ENCODE results near the gene DAB2. TPM values are rescaled to one million over a fixed set of nuclear protein-coding genes. Genes with fewer than 3 reads are reported as not detected.

DAB2 gene
- total RNA-seq, 1 experiment from 2014 or later = 2.3 TPM

DNA sequence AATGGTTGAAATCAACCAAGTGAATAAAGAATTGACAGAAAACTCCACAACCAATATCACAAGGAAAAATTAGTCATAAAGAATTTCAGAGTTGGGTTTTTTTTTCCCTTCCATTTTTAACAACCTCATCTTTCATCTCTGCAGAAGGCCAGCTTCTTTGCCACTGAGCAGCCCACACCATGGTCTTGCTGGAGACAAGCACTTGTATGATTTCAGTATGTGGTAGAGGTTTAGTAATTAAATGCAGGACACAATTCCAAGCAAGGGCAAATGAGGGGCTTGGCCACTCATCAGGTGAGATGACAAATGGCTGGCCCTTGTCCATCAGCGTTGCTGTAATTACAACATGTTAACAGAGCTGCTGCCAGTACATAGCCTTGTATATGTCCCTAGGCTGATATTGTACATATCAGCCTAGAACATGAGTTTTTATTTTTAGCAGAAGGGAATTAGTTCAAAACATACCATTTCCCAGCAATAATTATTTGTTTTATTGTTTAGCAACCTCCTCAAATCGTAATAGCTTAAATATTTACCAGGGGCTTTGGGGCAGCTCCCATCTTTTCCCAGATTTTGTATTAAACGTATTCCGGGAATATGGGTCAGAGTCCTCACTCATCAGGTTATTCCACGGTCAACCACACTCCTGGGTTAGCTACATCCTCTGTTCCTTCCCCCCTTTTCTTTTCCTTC is 55.5 kb downstream of the DAB2 start:
- no peak overlapping the region for H2AK5ac ChIP-seq (ENCODE audit: insufficient read length, low read length)
- no peaks in the 10 kb centered on the region for H4K20me1 ChIP-seq (ENCODE audit: control insufficient read depth, insufficient read depth, insufficient read length)
- no peak overlapping the region for H3K4ac ChIP-seq (ENCODE audit: low read depth, low read length)
- no peak overlapping the region for H3K27ac Mint-ChIP-seq
- H3K27me3 Mint-ChIP-seq (ENCODE audit: low read depth) = no peaks in the 10 kb centered on the region
- no peaks in the 10 kb centered on the region for H3K9me3 ChIP-seq (ENCODE audit: control insufficient read depth, low read depth, low read length)
- no peak overlapping the region for H2BK12ac ChIP-seq (ENCODE audit: insufficient read length, low read depth, low read length)
- H3K9ac ChIP-seq (ENCODE audit: extremely low read depth, insufficient read length, low read length) = no peak overlapping the region
- H2BK20ac ChIP-seq (ENCODE audit: low read depth, low read length, poor library complexity, severe bottlenecking) = no peak overlapping the region
- no peak overlapping the region for H3K56ac ChIP-seq (ENCODE audit: insufficient read length, low read depth, low read length)
- H2BK15ac ChIP-seq (ENCODE audit: low read depth, low read length) = no peak overlapping the region
- no peaks in the 10 kb centered on the region for H3K79me1 ChIP-seq (ENCODE audit: insufficient read depth, low read depth, low read length, poor library complexity, severe bottlenecking)
- no peaks in the 10 kb centered on the region for H3K4me1 ChIP-seq (ENCODE audit: insufficient read depth, low read length)
- WGBS (ENCODE audit: extremely low coverage, insufficient read length, low lambda C conversion rate) = no CpG with 5 or more reads among the region's 5 CpGs
- H3K18ac ChIP-seq (ENCODE audit: insufficient read length, low read depth, low read length) = no peak overlapping the region
- H3K14ac ChIP-seq (ENCODE audit: insufficient read depth, low read length) = no peak overlapping the region
- no peaks in the 10 kb centered on the region for H3K36me3 Mint-ChIP-seq (ENCODE audit: insufficient read depth in 1 of 3, low read depth in 3 of 3)
- no peak overlapping the region for H4K5ac ChIP-seq (ENCODE audit: insufficient read length, low read depth, low read length)
- H3K23me2 ChIP-seq (ENCODE audit: insufficient read length, low read depth, low read length, poor library complexity, severe bottlenecking) = no peaks in the 10 kb centered on the region
- peaks cover 8 to 14% of the 10 kb centered on the region in 2 experiments for H3K4me1 Mint-ChIP-seq
- no peak overlapping the region for H3K4me3 Mint-ChIP-seq
- no peak overlapping the region for H3K4me2 ChIP-seq (ENCODE audit: insufficient read depth, insufficient read length, low read length)
- H2AFZ ChIP-seq (ENCODE audit: low read length) = no peak overlapping the region
- H3K9me3 Mint-ChIP-seq = no peaks in the 10 kb centered on the region
- H3K27me3 ChIP-seq (ENCODE audit: insufficient read depth, low read length) = no peaks in the 10 kb centered on the region
- no peak overlapping the region for H2BK120ac ChIP-seq (ENCODE audit: low read depth, low read length, poor library complexity, severe bottlenecking)
- no peak overlapping the region for H4K91ac ChIP-seq (ENCODE audit: insufficient read length, low read depth, low read length)
- no peak overlapping the region for H2BK5ac ChIP-seq (ENCODE audit: insufficient read length, low read length)
- no peak overlapping the region for H3K27ac ChIP-seq (ENCODE audit: insufficient read length, low read depth, low read length)
- no peak overlapping the region for H4K8ac ChIP-seq (replicated peaks; ENCODE audit: insufficient read length, low read depth, low read length)
- TF ChIP-seq, protein P1, sequence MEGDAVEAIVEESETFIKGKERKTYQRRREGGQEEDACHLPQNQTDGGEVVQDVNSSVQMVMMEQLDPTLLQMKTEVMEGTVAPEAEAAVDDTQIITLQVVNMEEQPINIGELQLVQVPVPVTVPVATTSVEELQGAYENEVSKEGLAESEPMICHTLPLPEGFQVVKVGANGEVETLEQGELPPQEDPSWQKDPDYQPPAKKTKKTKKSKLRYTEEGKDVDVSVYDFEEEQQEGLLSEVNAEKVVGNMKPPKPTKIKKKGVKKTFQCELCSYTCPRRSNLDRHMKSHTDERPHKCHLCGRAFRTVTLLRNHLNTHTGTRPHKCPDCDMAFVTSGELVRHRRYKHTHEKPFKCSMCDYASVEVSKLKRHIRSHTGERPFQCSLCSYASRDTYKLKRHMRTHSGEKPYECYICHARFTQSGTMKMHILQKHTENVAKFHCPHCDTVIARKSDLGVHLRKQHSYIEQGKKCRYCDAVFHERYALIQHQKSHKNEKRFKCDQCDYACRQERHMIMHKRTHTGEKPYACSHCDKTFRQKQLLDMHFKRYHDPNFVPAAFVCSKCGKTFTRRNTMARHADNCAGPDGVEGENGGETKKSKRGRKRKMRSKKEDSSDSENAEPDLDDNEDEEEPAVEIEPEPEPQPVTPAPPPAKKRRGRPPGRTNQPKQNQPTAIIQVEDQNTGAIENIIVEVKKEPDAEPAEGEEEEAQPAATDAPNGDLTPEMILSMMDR (conservative IDR thresholded peaks at IDR 0.05) = no peak
- no peaks in the 10 kb centered on the region for H3K79me2 ChIP-seq (ENCODE audit: insufficient read depth, low read length)
- H3T11ph ChIP-seq (ENCODE audit: low read length) = no peak overlapping the region
- no peak for DNase-seq
- H3K23ac ChIP-seq (ENCODE audit: insufficient read length, low read depth, low read length) = no peak overlapping the region

Measured in H9 (cell line).